SU-DHL-6 (cell line): ENCODE results near the gene TMEM192.

Experiments
- EZH2phosphoT487 ChIP-seq: fragments of 200-600 bp; sonication (generic), shearing (Covaris generic); conservative IDR thresholded peaks from 2 replicates; pipeline ENCODE4 v1.6.1; 2018; ENCODE audit warnings: mild to moderate bottlenecking, antibody characterized with exemption, low read length, moderate library complexity, mixed read lengths
- TF ChIP-seq, protein P1 (sequence below): fragments of 200-600 bp; sonication (generic); IDR thresholded peaks from one replicate; pipeline ENCODE4 v1.5.1; 2017; ENCODE audit warnings: antibody characterized with exemption, mild to moderate bottlenecking, low read length, moderate library complexity; ENCODE audit not compliant: insufficient read depth, poor library complexity, severe bottlenecking

DNA sequence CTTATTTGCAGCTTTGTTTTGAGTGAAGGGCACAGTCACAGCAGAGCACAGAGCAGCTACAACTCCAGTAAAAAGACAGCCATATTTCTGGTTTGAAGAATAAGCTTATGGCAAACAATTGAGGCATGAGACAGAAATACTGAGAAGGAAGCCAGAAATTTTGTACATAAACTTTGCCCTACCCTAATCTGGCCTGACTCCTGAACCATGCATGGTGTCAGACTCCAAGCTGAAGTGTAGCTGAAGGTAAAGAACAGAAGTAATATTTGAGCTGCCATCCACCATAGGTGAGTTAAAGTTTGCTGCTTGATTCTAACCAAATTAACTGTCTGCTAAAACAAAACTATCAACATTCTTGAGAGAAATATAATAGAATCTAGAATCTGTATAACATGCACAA, 24.5 kb upstream of the TMEM192 start:
- TF ChIP-seq, protein P1, sequence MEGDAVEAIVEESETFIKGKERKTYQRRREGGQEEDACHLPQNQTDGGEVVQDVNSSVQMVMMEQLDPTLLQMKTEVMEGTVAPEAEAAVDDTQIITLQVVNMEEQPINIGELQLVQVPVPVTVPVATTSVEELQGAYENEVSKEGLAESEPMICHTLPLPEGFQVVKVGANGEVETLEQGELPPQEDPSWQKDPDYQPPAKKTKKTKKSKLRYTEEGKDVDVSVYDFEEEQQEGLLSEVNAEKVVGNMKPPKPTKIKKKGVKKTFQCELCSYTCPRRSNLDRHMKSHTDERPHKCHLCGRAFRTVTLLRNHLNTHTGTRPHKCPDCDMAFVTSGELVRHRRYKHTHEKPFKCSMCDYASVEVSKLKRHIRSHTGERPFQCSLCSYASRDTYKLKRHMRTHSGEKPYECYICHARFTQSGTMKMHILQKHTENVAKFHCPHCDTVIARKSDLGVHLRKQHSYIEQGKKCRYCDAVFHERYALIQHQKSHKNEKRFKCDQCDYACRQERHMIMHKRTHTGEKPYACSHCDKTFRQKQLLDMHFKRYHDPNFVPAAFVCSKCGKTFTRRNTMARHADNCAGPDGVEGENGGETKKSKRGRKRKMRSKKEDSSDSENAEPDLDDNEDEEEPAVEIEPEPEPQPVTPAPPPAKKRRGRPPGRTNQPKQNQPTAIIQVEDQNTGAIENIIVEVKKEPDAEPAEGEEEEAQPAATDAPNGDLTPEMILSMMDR = no peak
- TF ChIP-seq EZH2phosphoT487 = no peak
